Colonic mucosa (tissue), 4 donors: Measurements from ENCODE around the gene FOXP1. TPM values are rescaled to one million over a fixed set of nuclear protein-coding genes. Genes with fewer than 3 reads are reported as not detected.

Experiments
- DNase-seq: peaks from one replicate; pipeline ENCODE4 v3.0.0-alpha.2; 2020
- H3K27ac ChIP-seq: fragments of 200-600 bp; one replicate; pipeline ENCODE4 v1.8.0; 2021
- H3K27me3 ChIP-seq: fragments of 200-600 bp; one replicate; pipeline ENCODE4 v1.8.0; 2021
- H3K36me3 ChIP-seq: fragments of 200-600 bp; one replicate; pipeline ENCODE4 v1.8.0; 2021
- H3K4me1 ChIP-seq: fragments of 200-600 bp; one replicate; pipeline ENCODE4 v1.8.0; 2021; ENCODE audit warnings: mild to moderate bottlenecking
- H3K4me3 ChIP-seq: fragments of 200-600 bp; one replicate; pipeline ENCODE4 v1.8.0; 2021
- H3K9ac ChIP-seq, 2 donors: one replicate each; pipeline ENCODE4 v1.7.0; 2013; ENCODE audit warnings: control low read depth in 2 of 2, low read depth in 2 of 2, low read length in 2 of 2
- H3K9me3 ChIP-seq: fragments of 200-600 bp; one replicate; pipeline ENCODE4 v1.8.0; 2021
- intact Hi-C: fragments of 100-400 bp; cut with DNase I; formaldehyde crosslinking; loops from one replicate; pipeline ENCODE4 v1.14.1; 2022
- total RNA-seq, 2 donors: library from RNA; stranded (reverse); fragmentation: NEBNext Ultra II Directional in 1 of 2; extraction: Animal tissue kit (Norgen Biotek cat#: 25700) in 1 of 2; gene quantifications; one replicate each; pipeline ENCODE4 v1.2.1, GENCODE V29; 2021
- TF ChIP-seq, protein P1 (sequence below): fragments of 200-600 bp; IDR thresholded peaks from one replicate; pipeline ENCODE4 v1.8.0; 2022; ENCODE audit warnings: antibody characterized with exemption, mild to moderate bottlenecking
- donor health status: healthy.
- donor health status: DM: no; HTN: no; CAD: no.
- donor health status: DM: no; HTN: no; CAD: no.

FOXP1 gene
- total RNA-seq, 2 donors from 2014 or later, result 127 to 128 TPM

DNA sequence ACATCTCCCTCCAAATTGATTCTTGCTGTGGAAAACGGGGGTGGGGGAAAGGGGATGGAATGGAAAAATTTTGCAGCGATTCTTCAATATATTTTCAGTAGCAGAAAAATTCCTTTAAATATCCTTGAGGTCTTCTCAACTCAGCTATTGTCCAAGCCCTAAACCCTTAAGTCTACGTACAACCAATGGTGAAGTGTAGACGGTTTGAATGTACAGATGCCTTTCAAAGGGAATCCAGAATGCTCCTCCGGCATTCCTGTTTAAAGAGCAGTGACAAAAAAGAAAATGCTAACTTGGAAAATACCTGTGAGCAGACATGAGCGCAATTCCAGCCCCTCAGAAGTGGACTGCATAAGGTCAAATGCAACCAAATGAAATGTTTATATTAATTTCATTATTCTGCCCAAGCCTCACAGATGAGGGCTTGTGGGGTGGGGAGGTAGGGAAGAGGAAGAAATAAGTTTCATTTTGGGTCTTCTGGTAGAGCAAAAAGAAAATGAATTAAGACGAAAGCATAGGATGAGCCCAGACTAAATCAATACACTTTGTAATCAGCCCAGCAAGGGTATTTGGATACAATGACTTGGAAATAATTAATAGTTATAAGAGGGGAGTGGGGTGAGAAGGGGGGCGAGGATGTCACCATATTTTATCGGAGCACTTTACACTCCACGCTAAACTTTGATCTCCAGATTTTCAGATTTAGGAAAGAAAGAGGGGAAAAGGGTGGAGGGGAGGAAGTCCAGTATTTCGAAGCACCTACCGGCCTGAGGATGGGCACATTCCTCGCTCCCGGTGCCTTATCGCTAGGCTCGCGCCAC is 2.7 kb downstream of the FOXP1 start:
- no peaks in the 10 kb centered on the region for H3K36me3 ChIP-seq
- no peaks in the 10 kb centered on the region for H3K27me3 ChIP-seq
- peaks cover 8% of the 10 kb centered on the region for H3K4me1 ChIP-seq
- intact Hi-C loops, result loop anchor here (5.0 to 10.0 kb wide), 4 partner anchors 276 to 576 kb away; no protein-coding TSS in a partner anchor
- TF ChIP-seq, protein P1, sequence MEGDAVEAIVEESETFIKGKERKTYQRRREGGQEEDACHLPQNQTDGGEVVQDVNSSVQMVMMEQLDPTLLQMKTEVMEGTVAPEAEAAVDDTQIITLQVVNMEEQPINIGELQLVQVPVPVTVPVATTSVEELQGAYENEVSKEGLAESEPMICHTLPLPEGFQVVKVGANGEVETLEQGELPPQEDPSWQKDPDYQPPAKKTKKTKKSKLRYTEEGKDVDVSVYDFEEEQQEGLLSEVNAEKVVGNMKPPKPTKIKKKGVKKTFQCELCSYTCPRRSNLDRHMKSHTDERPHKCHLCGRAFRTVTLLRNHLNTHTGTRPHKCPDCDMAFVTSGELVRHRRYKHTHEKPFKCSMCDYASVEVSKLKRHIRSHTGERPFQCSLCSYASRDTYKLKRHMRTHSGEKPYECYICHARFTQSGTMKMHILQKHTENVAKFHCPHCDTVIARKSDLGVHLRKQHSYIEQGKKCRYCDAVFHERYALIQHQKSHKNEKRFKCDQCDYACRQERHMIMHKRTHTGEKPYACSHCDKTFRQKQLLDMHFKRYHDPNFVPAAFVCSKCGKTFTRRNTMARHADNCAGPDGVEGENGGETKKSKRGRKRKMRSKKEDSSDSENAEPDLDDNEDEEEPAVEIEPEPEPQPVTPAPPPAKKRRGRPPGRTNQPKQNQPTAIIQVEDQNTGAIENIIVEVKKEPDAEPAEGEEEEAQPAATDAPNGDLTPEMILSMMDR, result no peak
- H3K27ac ChIP-seq, result peak overlapping the region; percentile 94
- peak overlapping the region; percentile 51 for H3K4me3 ChIP-seq
- no peak for DNase-seq
- H3K9ac ChIP-seq, result peak overlapping the region; percentile 93 to 96
- H3K9me3 ChIP-seq, result no peaks in the 10 kb centered on the region

DNA sequence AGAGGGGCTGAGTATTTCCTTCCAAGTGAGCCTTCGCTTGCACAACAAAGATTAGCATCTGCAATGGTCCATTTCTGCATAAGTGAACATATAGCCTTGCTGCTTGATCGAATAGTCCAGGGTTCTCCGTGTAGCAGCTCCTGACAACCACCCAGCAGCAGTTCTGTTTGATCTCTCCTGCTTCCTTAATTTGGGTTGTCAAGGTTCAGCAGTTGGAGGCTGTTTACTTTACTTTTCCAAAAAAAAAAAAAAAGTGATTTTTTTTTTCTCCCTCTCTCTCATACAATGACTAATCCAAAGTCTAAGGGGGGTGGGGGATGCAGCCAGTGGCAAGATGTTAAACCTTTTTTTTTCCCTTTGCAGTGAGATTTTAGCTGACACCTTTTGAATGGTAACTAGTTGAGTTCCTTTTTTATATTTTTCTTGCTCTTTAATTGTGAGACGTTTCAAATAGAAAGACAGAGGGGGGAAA is 3.6 kb downstream of the FOXP1 start:
- TF ChIP-seq, protein P1, result no peak
- H3K27me3 ChIP-seq, result no peaks in the 10 kb centered on the region
- H3K4me3 ChIP-seq, result peak overlapping the region; percentile 10
- intact Hi-C loops, result loop anchor here (5.0 to 10.0 kb wide), 4 partner anchors 275 to 575 kb away; no protein-coding TSS in a partner anchor
- peak; percentile 59 for DNase-seq
- no peaks in the 10 kb centered on the region for H3K36me3 ChIP-seq
- H3K9me3 ChIP-seq, result no peaks in the 10 kb centered on the region
- peaks cover 8% of the 10 kb centered on the region for H3K4me1 ChIP-seq
- peak overlapping the region in 1 of 2 donors; percentile 96 for H3K9ac ChIP-seq
- H3K27ac ChIP-seq, result peak overlapping the region; percentile 94

DNA sequence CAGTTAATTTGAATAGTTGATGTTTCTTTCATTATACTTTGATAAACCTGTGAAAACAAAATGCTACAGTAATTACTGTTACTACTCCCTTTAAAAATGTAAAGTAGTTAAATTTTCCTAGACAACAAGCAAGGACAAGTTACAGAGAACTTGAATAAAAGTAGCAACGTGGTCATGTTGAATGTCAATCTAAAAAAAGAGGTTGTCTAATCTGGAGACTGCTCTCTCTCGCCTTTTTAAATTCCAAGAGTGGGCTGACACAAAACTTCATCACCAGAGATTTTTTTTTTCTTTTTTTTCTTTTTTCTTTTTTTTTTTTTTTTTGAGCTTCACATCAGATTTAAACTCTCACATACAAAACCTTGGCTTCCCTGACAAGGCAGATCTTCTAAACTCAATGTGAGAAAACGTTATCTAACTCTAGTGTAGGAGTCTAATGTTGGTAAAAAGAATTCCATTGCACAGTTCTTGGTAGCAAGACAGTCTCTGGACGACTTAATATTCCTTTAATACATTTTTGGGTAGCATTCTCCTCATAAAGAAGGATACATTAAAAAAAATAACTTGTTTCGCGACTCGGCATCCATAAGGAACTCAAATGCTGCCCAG is 4.1 kb downstream of the FOXP1 start:
- no peaks in the 10 kb centered on the region for H3K9me3 ChIP-seq
- intact Hi-C loops, result no loop called here

DNA sequence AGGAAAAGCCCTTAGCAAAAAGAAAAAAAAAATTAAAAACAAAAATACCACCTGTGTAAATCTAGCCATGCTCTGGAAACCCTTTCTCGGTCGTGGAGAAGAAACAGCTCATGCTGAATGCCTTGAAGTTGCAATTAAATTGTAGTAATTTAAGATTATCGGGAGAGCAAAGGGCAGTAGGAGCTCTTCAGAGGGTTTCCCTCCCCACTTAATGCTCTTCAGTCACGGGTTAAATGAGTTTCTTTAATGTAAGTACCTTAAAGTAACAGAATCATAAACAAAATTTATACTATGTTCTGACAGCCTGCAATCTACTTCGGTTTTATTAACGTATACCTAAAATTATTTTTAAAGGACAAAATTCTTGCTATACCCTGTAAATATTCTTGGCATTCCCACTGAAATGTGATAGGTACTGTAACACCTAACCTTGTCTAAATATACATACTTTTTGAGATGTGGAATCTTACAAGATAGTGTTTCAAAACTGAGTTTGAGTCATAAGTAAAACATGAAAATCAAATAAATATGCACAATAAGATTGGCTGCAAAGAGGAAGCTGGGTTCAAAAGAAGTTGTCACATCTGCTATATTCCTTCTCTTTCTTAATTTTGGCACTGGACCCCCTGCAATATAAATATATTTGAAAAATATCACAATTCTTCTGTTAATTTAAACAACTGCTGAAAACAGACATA is 5.3 kb downstream of the FOXP1 start:
- no peaks in the 10 kb centered on the region for H3K27me3 ChIP-seq
- intact Hi-C loops, result no loop called here
- no peaks in the 10 kb centered on the region for H3K9me3 ChIP-seq
- DNase-seq, result no peak
- H3K4me1 ChIP-seq, result peaks cover 8% of the 10 kb centered on the region
- H3K4me3 ChIP-seq, result no peak overlapping the region
- no peaks in the 10 kb centered on the region for H3K36me3 ChIP-seq
- TF ChIP-seq, protein P1, result no peak
- peak overlapping the region in 1 of 2 donors; percentile 58 for H3K9ac ChIP-seq
- peak overlapping the region; percentile 94 for H3K27ac ChIP-seq

More for the DNA sequence above, 4.1 kb downstream of the FOXP1 start:
- Histone ChIP-seq H3K27ac (peak overlapping the region; percentile 94), H3K36me3 (no peaks in the 10 kb centered on the region), H3K4me1 (peaks cover 8% of the 10 kb centered on the region), H3K27me3 (no peaks in the 10 kb centered on the region), H3K4me3 (peak overlapping the region; percentile 10), H3K9ac (peak overlapping the region in 1 of 2 donors; percentile 74)
- TF ChIP-seq, protein P1, result no peak
- DNase-seq, result no peak

DNA sequence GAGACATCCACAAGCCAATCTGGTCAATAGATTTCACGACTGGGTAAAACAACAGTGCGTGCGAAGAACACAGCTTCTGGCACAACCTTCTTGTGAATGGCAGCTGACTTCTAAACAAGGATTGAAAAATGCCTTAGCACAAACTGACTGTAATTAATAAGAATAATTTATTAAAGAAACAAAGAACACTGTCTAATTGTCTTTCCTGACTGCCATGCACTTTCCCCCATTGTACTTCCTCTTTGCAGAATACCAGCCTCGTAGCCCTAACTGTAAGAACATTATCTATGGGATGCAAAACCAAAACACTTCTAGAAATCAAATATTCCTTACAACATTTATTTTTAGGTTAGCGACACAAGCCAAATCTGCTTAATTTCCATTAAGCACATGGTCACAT is 6.5 kb downstream of the FOXP1 start:
- Histone ChIP-seq H3K36me3 (no peaks in the 10 kb centered on the region), H3K4me1 (peaks cover 8% of the 10 kb centered on the region), H3K9ac (peak overlapping the region in 1 of 2 donors; percentile 58), H3K4me3 (no peak overlapping the region), H3K27ac (peak overlapping the region; percentile 94), H3K27me3 (no peaks in the 10 kb centered on the region), H3K9me3 (no peaks in the 10 kb centered on the region)
- TF ChIP-seq, protein P1, result no peak
- intact Hi-C loops, result no loop called here
- no peak for DNase-seq
